Heart right ventricle (tissue), 16 donors: ENCODE data around the gene POU2AF2. TPM values are rescaled to one million over a fixed set of nuclear protein-coding genes. Genes with fewer than 3 reads are reported as not detected.

Experiments
- ATAC-seq, 8 donors: fragments of 200-7000 bp; cut with Tn5 transposase; one replicate each; pipeline ENCODE4 v1.9.1; 2020; ENCODE audit warnings: mild to moderate bottlenecking in 8 of 8, moderate library complexity in 8 of 8, moderate number of reproducible peaks in 1 of 8
- DNase-seq, 2 donors: peaks; one replicate each; pipeline ENCODE4 v3.0.0-alpha.2; 2020
- H3K27ac ChIP-seq, 10 donors: fragments of 200-600 bp; sonication (generic) in 2 of 10; one replicate each; pipeline versions ENCODE4 v1.5.0 to v1.8.0; 2020 to 2022; ENCODE audit warnings: mild to moderate bottlenecking in 3 of 10
- H3K27me3 ChIP-seq, 7 donors: fragments of 200-600 bp; one replicate each; pipeline ENCODE4 v1.8.0; 2021 to 2022; ENCODE audit warnings: mild to moderate bottlenecking in 2 of 7
- H3K36me3 ChIP-seq, 9 donors: fragments of 200-600 bp; sonication (generic) in 1 of 9; one replicate each; pipeline versions ENCODE4 v1.5.0 to v1.8.0; 2020 to 2022; ENCODE audit warnings: mild to moderate bottlenecking in 2 of 9
- H3K4me1 ChIP-seq, 9 donors: fragments of 200-600 bp; sonication (generic) in 1 of 9; one replicate each; pipeline versions ENCODE4 v1.5.0 to v1.8.0; 2020 to 2022; ENCODE audit warnings: mild to moderate bottlenecking in 4 of 9
- H3K4me3 ChIP-seq, 10 donors: fragments of 200-600 bp; sonication (generic) in 2 of 10; one replicate each; pipeline versions ENCODE4 v1.5.0 to v1.8.0; 2020 to 2022; ENCODE audit warnings: mild to moderate bottlenecking in 7 of 10, moderate library complexity in 2 of 10
- H3K9me3 ChIP-seq, 11 donors: fragments of 200-600 bp in 10 of 11; sonication (generic) in 2 of 11; one replicate each; pipeline versions ENCODE4 v1.5.0 to v1.8.0; 2013 to 2022; ENCODE audit warnings: mild to moderate bottlenecking in 2 of 11, control low read depth in 1 of 11, moderate library complexity in 1 of 11
- CTCF ChIP-seq, 9 donors: fragments of 200-600 bp; sonication (generic) in 2 of 9; IDR thresholded peaks; one replicate each; pipeline versions ENCODE4 v1.5.0 to v1.8.0; 2021 to 2022; ENCODE audit warnings: antibody characterized with exemption in 9 of 9, mild to moderate bottlenecking in 5 of 9, moderate library complexity in 1 of 9
- WGBS, 2 donors: extraction: QIAGEN DNeasy Blood & Tissue Kit; methylation state at CpG; one replicate each; pipeline ENCODE4 v1.1.7; 2013; ENCODE audit warnings: inconsistent platforms in 1 of 2; 5-methylcytosine and 5-hydroxymethylcytosine counted together
- intact Hi-C, 10 donors: fragments of 100-400 bp; cut with DNase I; formaldehyde crosslinking; loops; one replicate each; pipeline versions ENCODE4 v1.11.1 to v1.14.2; 2022
- polyA plus RNA-seq, 2 donors: library from polyadenylated mRNA; stranded (reverse); fragments of 200-250 nt; gene quantifications; one replicate each; pipeline ENCODE4 v1.2.3, GENCODE V29; 2013
- total RNA-seq, 10 donors: library from RNA; stranded (reverse); fragmentation: NEBNext Ultra II Directional in 3 of 10; extraction: Animal tissue kit (Norgen Biotek cat#: 25700) in 3 of 10; gene quantifications; one replicate each; pipeline versions ENCODE4 v1.2.1 to v1.2.4, GENCODE V29; 2021 to 2023
- donor health status: Arrhythmogenic right ventricular cardiomyopathy.
- donor health status: ischemic (EF 13 %, LVEDD 7.1; RV severe dilation, severe dysfunction).
- donor health status: healthy with polysubstance abuse.
- donor health status: DM: no; HTN: yes; CAD: no.
- donor health status: DM: no; HTN: no; CAD: no.
- donor health status: ischemic (EF 25% LVEDD 6.9; RV normal size, moderate dysfunction).
- donor health status: ischemic (EF 25% LVEDD 5.7; RV mildly dilated, moderate dysfunction).
- donor health status: healthy.
- donor health status: DM: yes; HTN: yes; CAD: no.
- donor health status: Ischemic cardiomyopathy.
- donor health status: ischemic (EF 35%, LVEDD 5.7; RV mildly dilated, moderate dysfunction).
- donor health status: nonischemic (EF 11% LVEDD 7.7; RV severe dilation, severe dysfunction).
- donor health status: DM: yes; HTN: yes; CAD: no.
- donor health status: PGD.
- donor health status: ischemic (EF 29% LVEDD 5.4; RV normal size, mild dysfunction).
- donor health status: nonischemic (EF 23%, LVEDD 6.1; RV moderate dilation, normal function).

The POU2AF2 gene
- total and polyA plus RNA-seq, 12 donors = not detected

GRCh38 chr11:111206472-111206871 lies 39.1 kb upstream of the POU2AF2 start:
- intact Hi-C loops = no loop called here
- Histone ChIP-seq H3K27ac (no peak overlapping the region), H3K4me3 (no peak overlapping the region), H3K36me3 (no peaks in the 10 kb centered on the region), H3K27me3 (no peaks in the 10 kb centered on the region), H3K9me3 (no peaks in the 10 kb centered on the region), H3K4me1 (no peaks in the 10 kb centered on the region)
- WGBS, 2 donors = 63% methylated on average over 1 of the region's 1 CpG
- ATAC-seq = no peak
- no peak for DNase-seq
- no peak for TF ChIP-seq CTCF (IDR thresholded peaks at IDR 0.05)

GRCh38 chr11:111207213-111207612 lies 38.3 kb upstream of the POU2AF2 start:
- WGBS, 2 donors = 88 to 91% methylated on average over 2 of the region's 2 CpGs

GRCh38 chr11:111209543-111210355 lies 35.8 kb upstream of the POU2AF2 start:
- Histone ChIP-seq H3K36me3 (no peaks in the 10 kb centered on the region), H3K4me1 (no peaks in the 10 kb centered on the region), H3K27ac (no peak overlapping the region), H3K9me3 (no peaks in the 10 kb centered on the region), H3K4me3 (no peak overlapping the region), H3K27me3 (peaks cover 0 to 4% (median 0%) of the 10 kb centered on the region in 7 donors)
- intact Hi-C loops = no loop called here
- TF ChIP-seq CTCF (IDR thresholded peaks at IDR 0.05) = no peak
- no peak for DNase-seq
- 53 to 71% methylated on average over 4 of the region's 4 CpGs for WGBS, 2 donors
- ATAC-seq = no peak

More at GRCh38 chr11:111207213-111207612, 38.3 kb upstream of the POU2AF2 start:
- H3K4me3 ChIP-seq = no peak overlapping the region
- H3K9me3 ChIP-seq = no peaks in the 10 kb centered on the region
- DNase-seq (no peak), ATAC-seq (no peak)
- no peaks in the 10 kb centered on the region for H3K4me1 ChIP-seq
- H3K36me3 ChIP-seq = no peaks in the 10 kb centered on the region
- no peak for TF ChIP-seq CTCF (IDR thresholded peaks at IDR 0.05)
- intact Hi-C loops = no loop called here
- no peak overlapping the region for H3K27ac ChIP-seq
- H3K27me3 ChIP-seq = peaks cover 0 to 4% (median 0%) of the 10 kb centered on the region in 7 donors

- H3K36me3 ChIP-seq = no peaks in the 10 kb centered on the region
- no peaks in the 10 kb centered on the region for H3K4me1 ChIP-seq
- DNase-seq (no peak), ATAC-seq (no peak)
- intact Hi-C loops = no loop called here
- H3K27me3 ChIP-seq = peaks cover 0 to 4% (median 0%) of the 10 kb centered on the region in 7 donors
- no peak overlapping the region for H3K27ac ChIP-seq
- WGBS, 2 donors = 86 to 90% methylated on average over 3 of the region's 3 CpGs
- no peak for TF ChIP-seq CTCF (IDR thresholded peaks at IDR 0.05)
- no peak overlapping the region for H3K4me3 ChIP-seq
- peaks cover 0 to 9% (median 0%) of the 10 kb centered on the region in 11 donors for H3K9me3 ChIP-seq
These were observed 32.3 kb upstream of the POU2AF2 start for GRCh38 chr11:111213256-111213655.
